Fibroblast of skin of abdomen (primary cell): ENCODE data around the gene CST9L.

Experiments used
- DNase-seq: peaks from one replicate; pipeline ENCODE4 v3.0.0-alpha.2; 2013

Gene CST9L

DNA sequence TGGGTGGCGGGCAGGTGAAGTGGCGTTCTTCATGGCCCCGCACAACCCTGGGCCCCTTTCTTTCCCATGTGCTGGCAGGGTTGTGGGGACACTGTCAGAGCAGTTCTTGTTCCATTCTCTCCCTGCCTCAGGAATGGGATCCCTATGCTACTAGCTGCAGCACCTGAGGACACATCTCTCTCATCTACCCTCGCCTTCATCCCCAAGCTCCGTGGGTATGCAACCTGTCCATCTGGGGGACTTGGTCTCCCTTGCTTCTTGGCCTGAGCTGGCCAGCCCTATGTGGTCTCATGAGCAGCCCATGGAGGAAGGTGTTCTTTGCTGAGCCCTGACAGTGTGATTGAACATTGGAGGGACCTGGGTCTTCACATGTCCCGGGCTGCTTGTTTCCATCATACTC, 24.2 kb downstream of the CST9L start:
- no peak for DNase-seq

DNA sequence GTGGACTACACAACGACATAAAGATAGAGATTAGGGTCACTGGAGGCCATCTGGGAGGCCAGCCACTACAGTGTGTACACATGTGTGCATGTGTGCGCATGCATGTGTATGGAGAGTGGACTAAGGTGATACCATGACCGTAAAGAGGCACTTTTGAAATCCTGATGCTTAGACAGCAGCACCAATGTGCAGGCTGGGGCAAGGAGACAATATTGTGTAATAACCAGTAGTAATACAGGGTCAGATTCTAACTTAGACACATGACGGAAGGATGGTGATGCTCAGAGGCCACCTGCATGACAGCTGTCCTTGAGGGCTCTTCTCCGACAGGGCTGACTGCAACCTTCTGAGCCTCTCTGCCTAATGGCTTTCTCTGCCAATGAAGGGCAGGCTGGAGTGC, 25.5 kb downstream of the CST9L start:
- DNase-seq, result no peak

DNA sequence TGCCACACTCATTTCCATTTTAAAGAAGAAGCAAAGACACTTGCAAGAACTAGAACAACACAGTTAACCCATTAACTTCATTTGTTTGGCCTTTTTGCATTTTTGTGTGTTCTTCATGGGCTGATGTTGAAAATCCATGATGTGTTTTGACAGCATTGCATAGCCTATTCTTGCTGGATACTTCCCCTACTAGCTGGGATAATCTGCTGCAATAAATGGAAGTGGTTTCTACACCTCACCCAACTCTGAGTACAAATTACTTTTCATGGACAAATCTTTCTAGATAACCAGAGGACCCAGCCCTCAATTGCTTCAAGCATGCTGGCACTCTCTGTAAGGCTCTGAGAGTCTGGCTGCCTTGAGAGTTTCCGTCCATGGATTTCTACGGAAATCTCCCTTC, 26.5 kb downstream of the CST9L start:
- DNase-seq, result no peak

DNA sequence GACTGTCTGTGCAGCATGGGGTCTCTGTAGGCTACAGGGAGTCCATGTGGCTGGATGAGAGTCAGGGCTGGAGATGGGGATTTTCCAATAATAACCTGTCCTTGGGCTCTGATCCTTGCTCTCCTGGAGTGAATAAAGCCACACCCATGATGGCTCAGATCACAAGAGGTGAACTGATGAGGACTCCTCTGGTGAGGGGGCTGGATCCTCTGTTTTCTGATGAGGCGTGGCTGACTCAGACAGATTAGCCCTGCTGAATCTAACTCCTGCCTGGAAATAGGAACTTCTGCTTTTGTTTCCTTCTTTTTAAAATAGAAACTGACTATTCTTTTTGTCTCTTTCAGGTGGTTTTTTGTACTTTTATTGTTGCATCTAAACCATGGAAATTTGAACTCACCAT, 27.0 kb downstream of the CST9L start:
- no peak for DNase-seq

DNA sequence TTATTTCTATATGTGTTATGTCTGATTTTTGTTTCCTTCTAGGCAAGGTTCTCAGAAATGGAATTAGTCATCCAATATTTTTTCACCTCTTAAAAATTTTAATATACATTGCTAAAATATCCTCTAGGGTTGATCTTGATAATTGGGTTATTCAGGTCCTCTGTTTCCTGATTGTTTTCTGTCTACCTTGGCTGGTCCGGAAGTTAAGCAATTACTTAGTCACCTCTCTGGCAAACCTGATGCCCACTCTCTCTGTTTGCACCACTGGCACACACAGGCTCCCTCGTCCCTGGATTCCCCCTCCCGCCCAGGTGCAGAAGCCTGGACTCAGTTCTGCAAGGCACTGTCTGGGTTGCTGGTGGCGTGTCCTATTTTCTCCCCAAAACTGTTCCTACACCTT, 27.7 kb downstream of the CST9L start:
- no peak for DNase-seq

DNA sequence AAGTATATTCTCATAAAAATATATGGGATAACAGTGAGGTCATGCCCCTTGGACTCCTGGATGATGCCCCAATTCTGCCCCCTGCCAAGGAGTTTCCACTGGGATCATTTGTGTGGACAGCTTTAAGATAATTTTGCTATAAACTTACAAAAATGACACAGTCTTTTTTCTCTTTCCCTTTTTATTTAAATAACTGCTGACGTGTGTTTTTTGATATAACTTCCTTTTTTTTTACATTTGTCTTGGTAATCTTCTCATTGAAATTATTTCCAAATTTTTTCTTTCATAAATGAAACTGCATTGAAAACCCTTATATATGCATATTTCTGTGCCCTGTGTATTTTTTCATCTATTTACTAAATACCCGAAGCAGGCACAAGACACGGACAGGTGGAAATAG, 31.3 kb downstream of the CST9L start:
- no peak for DNase-seq

DNA sequence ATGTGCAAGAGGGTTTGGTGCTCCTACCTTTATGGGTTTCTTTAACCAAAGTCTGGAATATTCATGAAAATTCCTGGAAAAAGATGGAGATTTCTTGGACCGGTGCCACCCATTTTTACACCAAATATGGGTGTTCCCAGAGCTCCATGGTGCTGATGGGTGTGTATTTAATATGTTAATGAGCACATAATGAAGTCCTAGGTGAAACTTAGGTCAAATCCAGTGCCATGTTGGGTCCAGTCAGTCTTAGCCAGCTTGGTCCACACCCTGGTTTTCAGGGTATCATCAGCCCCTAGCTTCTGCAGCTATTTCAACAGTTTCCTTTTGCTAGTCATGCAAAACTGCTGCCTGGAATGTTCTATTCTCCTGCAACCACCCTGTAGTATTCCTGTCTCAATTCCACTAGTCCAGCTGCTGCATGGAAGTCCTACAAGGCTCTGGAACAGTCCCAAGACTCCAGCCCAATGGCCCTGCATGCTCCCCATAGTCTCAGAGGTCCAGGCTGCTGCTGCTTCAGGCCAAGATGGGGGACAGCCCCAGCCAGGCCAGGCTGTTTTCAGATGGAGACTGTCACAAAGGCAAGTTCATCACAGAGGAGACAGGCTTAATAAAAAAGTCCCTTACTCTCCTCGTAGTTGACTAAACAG, 31.8 kb downstream of the CST9L start:
- DNase-seq, result no peak

DNA sequence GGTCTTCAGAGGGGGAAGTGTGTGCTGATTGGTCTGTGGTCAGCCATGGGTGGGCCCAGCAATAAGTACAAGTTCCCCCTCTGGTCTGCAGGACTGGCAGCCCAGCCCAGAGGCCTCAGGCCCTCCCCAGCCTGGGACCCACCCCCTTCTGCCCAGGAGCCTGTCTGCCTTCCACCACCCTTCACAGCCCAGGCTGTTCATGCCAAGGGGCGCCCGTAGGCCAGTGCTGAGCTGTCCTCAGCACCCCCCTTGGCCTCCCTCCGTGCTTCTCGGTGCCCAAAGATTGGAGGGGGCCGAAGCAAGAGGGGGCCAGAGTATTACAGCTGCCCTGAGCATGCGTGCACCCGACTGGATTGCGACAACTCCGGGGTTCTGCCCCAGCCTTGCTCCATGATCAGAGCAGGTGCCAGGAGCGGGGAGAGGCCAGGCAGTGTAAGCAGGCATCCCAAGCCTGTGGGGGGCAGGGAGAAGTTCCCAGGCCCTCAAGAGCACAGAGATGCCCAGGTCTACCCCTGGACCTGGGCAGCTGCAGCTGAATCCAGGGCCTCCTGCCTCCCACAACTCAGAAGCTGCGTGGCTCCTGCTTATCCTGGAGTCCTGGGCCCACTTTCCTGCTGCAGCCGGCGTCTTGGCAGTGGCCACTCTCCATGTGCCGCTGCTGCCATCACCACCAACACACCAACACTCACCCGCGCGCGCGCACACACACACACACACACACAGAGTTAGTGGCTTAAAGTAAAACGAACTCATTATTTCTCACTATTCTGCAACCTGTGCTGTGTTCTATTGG, 33.3 kb downstream of the CST9L start:
- DNase-seq, result no peak

DNA sequence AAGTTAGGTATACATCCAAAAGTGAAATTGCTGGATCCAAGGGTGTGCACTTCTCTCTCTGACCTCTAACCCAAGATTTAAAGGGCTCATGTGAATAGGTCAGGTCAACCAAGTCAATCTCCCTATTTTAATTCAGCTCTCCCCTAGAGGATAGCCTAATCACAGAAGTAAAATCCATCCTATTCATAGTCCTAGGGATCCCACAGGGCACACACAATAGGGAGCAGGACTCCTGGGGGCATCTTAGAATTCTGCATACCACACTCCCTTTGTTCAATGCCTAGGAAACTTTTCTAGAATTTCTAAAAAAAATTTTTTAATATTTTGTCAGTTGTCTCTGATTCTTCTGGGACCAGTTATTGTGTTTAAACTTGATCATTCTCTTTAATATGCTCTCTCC, 35.1 kb downstream of the CST9L start:
- no peak for DNase-seq

DNA sequence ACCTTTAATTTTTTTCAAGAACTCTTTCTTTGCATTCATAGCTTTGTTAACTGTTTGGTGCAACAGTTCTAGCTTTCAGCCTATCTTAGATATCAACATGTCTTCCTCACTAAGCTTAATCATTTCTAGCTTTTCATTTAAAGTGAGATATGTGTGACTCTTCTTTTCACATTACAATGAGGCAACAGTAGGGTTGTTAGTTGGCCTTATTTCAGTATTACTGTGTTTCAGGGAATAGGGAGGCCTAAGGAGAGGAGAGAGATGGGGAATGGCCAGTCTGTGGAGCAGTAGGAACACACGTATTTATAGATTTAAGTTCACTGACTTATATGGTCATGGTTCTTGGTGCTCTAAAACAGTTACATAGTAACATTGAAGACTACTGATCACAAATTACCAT, 35.8 kb downstream of the CST9L start:
- DNase-seq, result no peak

DNA sequence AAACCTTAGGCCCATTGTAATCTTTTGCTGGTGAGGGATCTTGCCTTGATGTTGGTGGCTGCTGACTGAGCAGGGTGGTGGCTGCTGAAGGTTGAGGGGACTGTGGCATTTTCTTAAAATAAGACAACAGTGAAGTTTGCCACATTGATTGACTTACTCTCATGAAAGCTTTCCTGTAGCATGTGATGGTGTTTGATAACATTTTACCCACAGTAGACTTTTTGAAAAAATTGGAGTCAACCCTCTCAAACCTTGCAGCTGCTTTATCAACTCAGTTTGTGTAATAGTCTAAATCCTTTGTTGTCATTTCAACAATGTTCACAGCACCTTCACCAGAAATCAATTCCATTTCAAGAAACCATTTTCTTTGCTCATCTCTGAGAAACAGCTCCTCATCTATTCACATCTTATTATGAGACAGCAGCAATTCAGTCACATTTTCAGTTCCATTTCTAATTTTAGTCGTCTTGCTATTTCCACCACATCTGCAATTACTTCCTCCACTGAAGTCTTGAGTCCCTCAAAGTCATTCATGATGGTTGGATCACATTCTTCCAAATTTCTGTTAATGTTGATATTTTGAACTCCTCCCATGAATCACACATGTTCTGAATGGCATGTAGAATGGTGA, 37.2 kb downstream of the CST9L start:
- no peak for DNase-seq

DNA sequence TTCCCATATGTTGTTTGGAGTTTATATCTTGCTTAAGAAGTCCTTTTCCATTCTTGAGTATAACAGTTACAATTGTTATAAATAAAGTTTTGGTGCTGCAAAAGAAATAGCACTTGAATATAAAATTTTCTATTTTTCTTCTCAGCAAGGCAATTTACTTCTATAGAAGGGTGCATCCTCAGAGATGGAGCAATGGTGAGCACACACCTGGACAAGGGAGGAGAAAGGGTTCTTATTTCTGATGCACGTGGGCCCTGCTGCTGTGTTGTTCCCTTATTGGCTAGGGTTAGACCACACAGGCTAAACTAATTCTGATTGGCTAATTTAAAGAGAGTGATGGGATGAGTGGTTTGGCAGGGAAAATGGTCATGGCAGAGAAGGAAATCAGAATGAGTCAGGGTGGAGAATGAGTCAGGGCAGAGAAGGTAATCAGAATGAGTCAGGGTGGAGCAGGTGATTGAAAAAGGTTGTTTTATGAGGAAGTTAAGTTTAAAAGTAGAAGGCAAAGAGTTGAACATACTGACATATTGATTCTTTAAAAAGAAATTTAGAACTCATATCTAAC, 39.3 kb downstream of the CST9L start:
- DNase-seq, result no peak

DNA sequence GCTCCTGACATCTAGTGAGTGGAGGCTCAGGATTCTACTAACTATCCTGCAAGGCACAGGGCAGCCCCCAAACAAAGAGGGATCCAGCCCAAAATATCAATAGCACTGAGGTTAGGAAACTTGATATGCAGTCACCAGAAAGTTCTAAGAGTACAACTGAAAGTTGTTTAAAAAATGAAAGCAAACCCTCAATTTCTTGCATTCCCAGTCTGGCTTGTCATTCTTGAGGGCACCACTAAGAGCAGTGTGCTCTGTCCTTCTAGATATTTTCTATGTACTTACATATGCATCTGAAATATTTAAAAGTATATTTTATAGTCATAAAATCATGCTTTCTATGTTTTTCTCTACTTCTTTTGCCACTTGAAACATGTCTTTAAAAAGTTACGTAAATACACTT, 41.4 kb downstream of the CST9L start:
- no peak for DNase-seq

DNA sequence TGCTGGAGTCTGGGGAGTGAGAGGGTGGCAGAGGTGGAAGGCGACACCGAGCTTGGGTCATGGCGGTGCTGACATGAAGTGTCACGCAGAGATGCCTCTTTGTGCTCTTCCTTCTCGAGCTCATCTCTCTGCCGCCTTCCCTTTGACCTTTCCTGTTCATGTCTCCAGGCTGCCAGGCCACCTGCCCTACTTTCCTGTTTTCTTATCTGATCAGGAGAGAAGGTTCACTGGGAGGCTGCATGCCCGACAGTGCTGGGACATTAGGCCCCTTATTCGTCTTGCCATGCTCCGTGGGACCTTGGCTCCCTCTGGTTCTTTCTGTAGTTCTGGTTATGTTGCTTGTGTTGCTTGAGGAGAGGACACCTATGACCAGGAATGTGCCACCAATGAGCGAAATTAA, 44.1 kb downstream of the CST9L start:
- no peak for DNase-seq

DNA sequence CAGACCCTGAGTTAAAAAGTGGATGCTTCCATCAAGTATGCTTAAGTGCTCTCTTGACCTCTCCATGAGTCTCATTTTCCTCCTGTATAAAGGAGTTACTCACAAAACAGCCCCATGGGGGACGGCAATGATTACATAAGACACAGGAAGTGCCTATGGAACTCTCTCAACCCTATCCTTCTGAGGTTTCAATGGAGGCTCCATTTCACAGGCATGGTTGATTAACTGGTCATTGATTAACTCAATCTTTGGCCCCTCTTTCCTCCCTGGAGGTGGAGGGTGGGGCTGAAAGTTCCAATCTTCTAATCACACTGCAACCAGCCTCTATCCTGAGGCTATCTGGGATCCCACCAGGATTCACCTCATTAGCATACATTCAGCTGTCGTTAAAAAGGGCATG, 48.1 kb downstream of the CST9L start:
- no peak for DNase-seq

DNA sequence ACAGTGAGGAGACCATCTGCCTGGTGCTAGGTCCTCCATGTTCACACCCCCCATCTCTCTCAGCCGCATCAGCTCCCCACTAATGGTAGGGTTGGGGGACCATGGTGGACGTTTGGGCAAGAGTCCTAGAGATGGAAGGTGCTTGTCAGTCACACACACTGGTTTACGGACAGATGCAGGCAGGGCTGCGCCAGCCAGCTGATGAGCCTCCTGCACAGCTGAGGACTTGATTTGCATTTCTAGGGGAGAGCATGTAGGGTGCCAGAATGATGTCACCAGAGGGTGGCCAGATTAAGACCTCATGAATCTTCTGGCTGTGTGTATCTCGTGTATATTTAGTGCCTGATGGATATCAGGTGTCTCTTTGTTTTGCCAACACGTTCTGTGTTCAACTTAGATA, 48.7 kb downstream of the CST9L start:
- no peak for DNase-seq

DNA sequence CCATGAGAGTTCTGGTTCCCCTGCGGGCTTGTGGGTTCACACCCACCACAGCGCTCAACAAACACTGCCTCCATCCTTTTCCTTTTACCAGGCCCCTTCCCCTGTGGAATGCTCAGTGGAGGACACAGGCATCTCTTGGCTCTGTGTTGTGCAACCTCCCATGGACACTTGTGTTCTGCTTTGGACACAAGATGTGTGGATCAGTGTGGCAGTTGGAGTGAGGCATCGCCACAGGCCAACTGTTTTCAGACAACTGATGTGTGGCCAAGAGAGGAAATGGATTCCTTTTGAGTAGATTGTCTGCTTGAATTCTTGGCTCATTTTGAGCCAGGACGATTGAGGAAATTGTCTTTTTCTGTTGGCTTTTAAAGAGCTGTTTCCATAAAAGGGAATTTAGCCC, 50.6 kb downstream of the CST9L start:
- no peak for DNase-seq

DNA sequence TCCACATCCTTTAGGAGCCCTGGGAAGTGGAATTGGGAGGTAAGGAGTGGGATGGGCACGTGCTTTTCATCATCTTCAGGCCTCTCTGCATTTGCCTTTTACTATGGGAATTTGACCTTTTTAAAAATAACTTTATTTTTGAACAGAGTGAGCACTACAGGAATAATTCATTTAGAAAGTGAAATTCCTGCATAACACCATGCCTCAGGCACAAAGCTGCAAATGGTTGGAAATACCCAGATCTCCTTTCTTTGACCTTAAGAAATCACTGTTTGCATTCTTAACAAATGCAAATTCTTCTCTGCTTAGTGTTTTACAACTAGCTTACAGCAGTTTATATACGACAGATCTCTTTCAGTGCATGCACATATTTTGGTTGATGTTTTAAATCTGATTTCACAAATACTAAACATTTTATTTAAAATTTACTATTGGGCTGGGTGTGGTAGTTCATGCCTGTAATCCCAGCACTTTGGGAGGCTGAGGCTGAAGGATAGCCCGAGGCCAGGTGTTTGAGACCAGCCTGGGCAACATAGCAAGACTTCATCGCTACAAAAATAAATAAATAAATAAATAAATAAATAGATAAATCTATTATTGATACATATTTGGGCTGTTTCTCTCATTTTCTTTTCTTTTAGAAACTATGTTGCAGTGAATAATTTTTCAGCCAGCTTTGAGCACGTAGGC, 52.9 kb downstream of the CST9L start:
- DNase-seq, result no peak

DNA sequence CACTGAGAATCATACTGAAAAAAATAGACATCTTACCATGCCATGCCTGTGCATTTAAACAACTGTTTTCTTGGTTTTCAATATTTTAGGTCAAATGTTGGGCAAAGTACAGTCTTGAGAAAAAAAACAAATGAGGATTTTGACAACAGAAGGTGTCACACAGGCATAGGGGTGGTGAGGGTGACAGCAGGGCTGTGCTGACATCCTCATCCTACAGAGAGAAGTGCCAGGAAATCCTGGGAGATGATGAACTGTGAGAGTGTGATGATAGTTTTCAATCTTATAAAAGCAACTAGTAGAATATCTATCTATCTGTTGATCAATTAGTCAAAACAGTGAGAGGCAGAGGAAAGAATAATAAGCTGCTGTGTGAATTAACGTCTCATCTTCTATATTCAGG, 53.4 kb downstream of the CST9L start:
- DNase-seq, result no peak
